Measurements from ENCODE around the gene NBL1.

Gene NBL1

DNA sequence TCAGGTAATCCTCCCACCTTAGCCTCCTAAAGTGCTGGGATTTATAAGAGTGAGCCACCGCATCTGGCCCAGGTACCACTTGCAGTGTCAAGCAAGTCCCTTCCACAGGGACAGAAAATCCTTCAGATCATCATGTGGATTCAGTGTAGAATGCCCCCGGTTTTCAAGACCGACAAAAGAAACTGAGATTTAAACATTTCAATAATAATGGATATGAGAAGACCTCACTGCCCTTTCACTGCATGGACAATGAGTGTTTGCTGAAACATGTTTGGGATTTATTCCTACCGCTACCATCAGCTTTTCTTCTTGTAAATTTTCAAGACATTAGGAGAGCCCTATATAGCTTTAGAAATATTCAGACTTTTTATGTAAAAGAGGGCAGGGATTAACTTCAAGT lies 62.0 kb downstream of the NBL1 start:
- no peak for DNase-seq

Data from activated T-cell treated with anti-CD3 and anti-CD28 coated beads, Interleukin-2, amount 50 U/mL, for 1 hour (primary cell).